ENCODE results near the gene APRT. TPM values are rescaled to one million over a fixed set of nuclear protein-coding genes. Genes with fewer than 3 reads are reported as not detected.

The APRT gene
- total and polyA plus RNA-seq, 9 of the 15 experiments (the other 6 are each of a cell fraction or from before 2014, with no cell fraction given): 41.7 to 409 (median 146) TPM

DNA sequence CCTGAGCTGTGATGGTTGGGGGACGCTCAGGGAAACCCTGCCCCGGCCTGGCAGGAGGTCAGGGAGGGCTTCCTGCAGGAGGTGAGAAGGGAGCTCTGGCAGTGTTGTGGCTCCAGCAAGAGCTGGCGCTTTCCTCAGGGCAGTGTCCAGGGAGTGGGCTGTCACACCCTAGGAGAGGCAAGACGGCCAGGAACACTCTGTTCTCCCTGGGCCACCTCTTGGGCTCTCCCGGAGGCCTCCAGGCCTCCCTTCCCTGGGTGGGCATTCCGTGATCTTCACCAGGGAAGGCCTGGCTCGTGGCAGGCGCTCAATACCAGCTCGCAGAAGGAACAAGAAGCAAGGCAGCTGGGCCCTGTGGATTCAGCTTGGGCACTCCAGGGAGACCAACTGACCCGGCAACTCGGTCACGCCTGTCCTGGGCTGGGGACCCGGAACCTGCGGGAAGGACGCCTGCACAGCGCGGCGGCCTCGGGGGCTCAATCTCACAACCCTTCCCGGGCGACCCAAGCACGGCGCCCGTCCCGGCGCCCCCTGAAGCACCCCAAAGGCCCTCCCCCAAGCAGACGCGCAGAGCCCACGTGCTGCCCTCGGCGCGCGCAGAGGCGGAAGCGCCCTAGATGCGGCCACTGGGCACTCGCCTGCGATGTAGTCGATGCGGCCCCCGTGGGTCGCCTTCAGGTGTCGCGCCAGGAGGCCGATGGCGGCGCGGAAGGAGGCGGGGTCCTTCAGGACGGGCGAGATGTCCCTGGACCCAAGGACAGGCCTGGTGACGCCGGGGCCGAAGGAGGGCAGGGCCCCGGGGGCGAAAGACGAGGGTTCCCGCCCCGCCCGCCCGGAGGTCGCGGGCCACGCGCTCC lies 588 bp downstream of the APRT start (continued):
- TF ChIP-seq KLF1 (tag; IDR thresholded peaks at IDR 0.05): no peak
- peak; percentile 79 for TF ChIP-seq U2AF1 (optimal IDR thresholded peaks at IDR 0.05; ENCODE audit: low read depth, low read length)
- TF ChIP-seq, protein P1, sequence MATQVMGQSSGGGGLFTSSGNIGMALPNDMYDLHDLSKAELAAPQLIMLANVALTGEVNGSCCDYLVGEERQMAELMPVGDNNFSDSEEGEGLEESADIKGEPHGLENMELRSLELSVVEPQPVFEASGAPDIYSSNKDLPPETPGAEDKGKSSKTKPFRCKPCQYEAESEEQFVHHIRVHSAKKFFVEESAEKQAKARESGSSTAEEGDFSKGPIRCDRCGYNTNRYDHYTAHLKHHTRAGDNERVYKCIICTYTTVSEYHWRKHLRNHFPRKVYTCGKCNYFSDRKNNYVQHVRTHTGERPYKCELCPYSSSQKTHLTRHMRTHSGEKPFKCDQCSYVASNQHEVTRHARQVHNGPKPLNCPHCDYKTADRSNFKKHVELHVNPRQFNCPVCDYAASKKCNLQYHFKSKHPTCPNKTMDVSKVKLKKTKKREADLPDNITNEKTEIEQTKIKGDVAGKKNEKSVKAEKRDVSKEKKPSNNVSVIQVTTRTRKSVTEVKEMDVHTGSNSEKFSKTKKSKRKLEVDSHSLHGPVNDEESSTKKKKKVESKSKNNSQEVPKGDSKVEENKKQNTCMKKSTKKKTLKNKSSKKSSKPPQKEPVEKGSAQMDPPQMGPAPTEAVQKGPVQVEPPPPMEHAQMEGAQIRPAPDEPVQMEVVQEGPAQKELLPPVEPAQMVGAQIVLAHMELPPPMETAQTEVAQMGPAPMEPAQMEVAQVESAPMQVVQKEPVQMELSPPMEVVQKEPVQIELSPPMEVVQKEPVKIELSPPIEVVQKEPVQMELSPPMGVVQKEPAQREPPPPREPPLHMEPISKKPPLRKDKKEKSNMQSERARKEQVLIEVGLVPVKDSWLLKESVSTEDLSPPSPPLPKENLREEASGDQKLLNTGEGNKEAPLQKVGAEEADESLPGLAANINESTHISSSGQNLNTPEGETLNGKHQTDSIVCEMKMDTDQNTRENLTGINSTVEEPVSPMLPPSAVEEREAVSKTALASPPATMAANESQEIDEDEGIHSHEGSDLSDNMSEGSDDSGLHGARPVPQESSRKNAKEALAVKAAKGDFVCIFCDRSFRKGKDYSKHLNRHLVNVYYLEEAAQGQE (IDR thresholded peaks at IDR 0.05; ENCODE audit: borderline replicate concordance): peak; percentile 25; the same call in 1 of the 2 replicates
- TF ChIP-seq, protein P1 (CRISPR knock-in tag; IDR thresholded peaks at IDR 0.05; ENCODE audit: low read depth): no peak
- TF ChIP-seq, protein P2, sequence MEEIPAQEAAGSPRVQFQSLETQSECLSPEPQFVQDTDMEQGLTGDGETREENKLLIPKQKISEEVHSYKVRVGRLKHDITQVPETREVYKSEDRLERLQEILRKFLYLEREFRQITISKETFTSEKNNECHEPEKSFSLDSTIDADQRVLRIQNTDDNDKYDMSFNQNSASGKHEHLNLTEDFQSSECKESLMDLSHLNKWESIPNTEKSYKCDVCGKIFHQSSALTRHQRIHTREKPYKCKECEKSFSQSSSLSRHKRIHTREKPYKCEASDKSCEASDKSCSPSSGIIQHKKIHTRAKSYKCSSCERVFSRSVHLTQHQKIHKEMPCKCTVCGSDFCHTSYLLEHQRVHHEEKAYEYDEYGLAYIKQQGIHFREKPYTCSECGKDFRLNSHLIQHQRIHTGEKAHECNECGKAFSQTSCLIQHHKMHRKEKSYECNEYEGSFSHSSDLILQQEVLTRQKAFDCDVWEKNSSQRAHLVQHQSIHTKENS (CRISPR knock-in tag; IDR thresholded peaks at IDR 0.05): no peak
- no peak for TF ChIP-seq NCOA6 (IDR thresholded peaks at IDR 0.05)
- TF ChIP-seq ZFP36 (IDR thresholded peaks at IDR 0.05; ENCODE audit: low read depth, low read length, partially characterized antibody): peak; percentile 94
